ENCODE data around the gene LZTS3. TPM values are rescaled to one million over a fixed set of nuclear protein-coding genes. Genes with fewer than 3 reads are reported as not detected.

Gene LZTS3
- total and polyA plus RNA-seq, 4 donors: 8.8 to 18.6 (median 13.1) TPM

GRCh38 chr20:3130051-3130600 lies 43.2 kb downstream of the LZTS3 start:
- WGBS, 2 donors: 92 to 95% methylated on average over 2 of the region's 2 CpGs
- TF ChIP-seq CTCF (IDR thresholded peaks at IDR 0.05; ENCODE audit: control extremely low read depth, extremely low read depth): no peak

GRCh38 chr20:3129094-3129493 lies 44.3 kb downstream of the LZTS3 start:
- DNase-seq (no peak), ATAC-seq (ENCODE audit: insufficient read depth, low FRiP score) (no peak)
- no peaks in the 10 kb centered on the region for H3K9me3 ChIP-seq (ENCODE audit: control insufficient read depth in 4 of 4, insufficient read depth in 3 of 4, low read length in 3 of 4)
- TF ChIP-seq CTCF (IDR thresholded peaks at IDR 0.05; ENCODE audit: control extremely low read depth, extremely low read depth): no peak
- H3K4me3 ChIP-seq: no peak overlapping the region
- no peaks in the 10 kb centered on the region for H3K27me3 ChIP-seq (ENCODE audit: control insufficient read depth in 3 of 3, insufficient read depth in 3 of 3, low read length in 2 of 3)
- H3K27ac ChIP-seq (ENCODE audit: low read depth in 1 of 2, low read length in 1 of 2): no peak overlapping the region
- WGBS, 2 donors: 76 to 84% methylated on average over 4 of the region's 4 CpGs
- H3K4me1 ChIP-seq (ENCODE audit: control insufficient read depth in 5 of 5, insufficient read depth in 5 of 5, low read length in 5 of 5): no peaks in the 10 kb centered on the region
- H3K9ac ChIP-seq (ENCODE audit: insufficient read depth in 1 of 2, low read length in 2 of 2): no peak overlapping the region
- no peaks in the 10 kb centered on the region for H3K36me3 ChIP-seq (ENCODE audit: control insufficient read depth in 4 of 4, insufficient read depth in 4 of 4, low read length in 4 of 4)

More at GRCh38 chr20:3130051-3130600, 43.2 kb downstream of the LZTS3 start:
- Histone ChIP-seq H3K36me3 (ENCODE audit: control insufficient read depth in 4 of 4, insufficient read depth in 4 of 4, low read length in 4 of 4) (no peaks in the 10 kb centered on the region), H3K27me3 (ENCODE audit: control insufficient read depth in 3 of 3, insufficient read depth in 3 of 3, low read length in 2 of 3) (no peaks in the 10 kb centered on the region), H3K27ac (ENCODE audit: low read depth in 1 of 2, low read length in 1 of 2) (no peak overlapping the region), H3K9ac (ENCODE audit: insufficient read depth in 1 of 2, low read length in 2 of 2) (no peak overlapping the region), H3K9me3 (ENCODE audit: control insufficient read depth in 4 of 4, insufficient read depth in 3 of 4, low read length in 3 of 4) (no peaks in the 10 kb centered on the region), H3K4me3 (no peak overlapping the region), H3K4me1 (ENCODE audit: control insufficient read depth in 5 of 5, insufficient read depth in 5 of 5, low read length in 5 of 5) (no peaks in the 10 kb centered on the region)
- ATAC-seq (ENCODE audit: insufficient read depth, low FRiP score): no peak
- DNase-seq: no peak

- H3K27ac ChIP-seq (ENCODE audit: low read depth in 1 of 2, low read length in 1 of 2): peak overlapping the region in 1 of 2 donors; percentile 17
- WGBS, 2 donors: 70 to 73% methylated on average over 8 of the region's 8 CpGs
- no peak overlapping the region for H3K4me3 ChIP-seq
- H3K36me3 ChIP-seq (ENCODE audit: control insufficient read depth in 4 of 4, insufficient read depth in 4 of 4, low read length in 4 of 4): peaks cover 0 to 1% (median 0%) of the 10 kb centered on the region in 4 donors
- H3K9ac ChIP-seq (ENCODE audit: insufficient read depth in 1 of 2, low read length in 2 of 2): no peak overlapping the region
- no peaks in the 10 kb centered on the region for H3K9me3 ChIP-seq (ENCODE audit: control insufficient read depth in 4 of 4, insufficient read depth in 3 of 4, low read length in 3 of 4)
- ATAC-seq (ENCODE audit: insufficient read depth, low FRiP score) (no peak), DNase-seq (no peak)
- H3K4me1 ChIP-seq (ENCODE audit: control insufficient read depth in 5 of 5, insufficient read depth in 5 of 5, low read length in 5 of 5): no peaks in the 10 kb centered on the region
- TF ChIP-seq CTCF (IDR thresholded peaks at IDR 0.05; ENCODE audit: control extremely low read depth, extremely low read depth): no peak
- no peaks in the 10 kb centered on the region for H3K27me3 ChIP-seq (ENCODE audit: control insufficient read depth in 3 of 3, insufficient read depth in 3 of 3, low read length in 2 of 3)
These were observed 44.9 kb downstream of the LZTS3 start for GRCh38 chr20:3128275-3128984.
